Stimulated activated CD4-positive, alpha-beta T cell treated with anti-CD3 and anti-CD28 coated beads, Interleukin-1b, Interleukin-23, amount 100 ng/mL, for 4 hours (primary cell): ENCODE data around the gene VPS37D.
"Not testable (repeated sequence)": the region's sequence is repeated elsewhere in the genome, so short reads cannot be mapped to it uniquely, and the experiment has no call there.

Experiments
- DNase-seq, 2 donors: peaks; one replicate each; pipeline ENCODE4 v3.0.0-alpha.2; 2020; ENCODE audit warnings: low read depth in 2 of 2

The VPS37D gene

DNA sequence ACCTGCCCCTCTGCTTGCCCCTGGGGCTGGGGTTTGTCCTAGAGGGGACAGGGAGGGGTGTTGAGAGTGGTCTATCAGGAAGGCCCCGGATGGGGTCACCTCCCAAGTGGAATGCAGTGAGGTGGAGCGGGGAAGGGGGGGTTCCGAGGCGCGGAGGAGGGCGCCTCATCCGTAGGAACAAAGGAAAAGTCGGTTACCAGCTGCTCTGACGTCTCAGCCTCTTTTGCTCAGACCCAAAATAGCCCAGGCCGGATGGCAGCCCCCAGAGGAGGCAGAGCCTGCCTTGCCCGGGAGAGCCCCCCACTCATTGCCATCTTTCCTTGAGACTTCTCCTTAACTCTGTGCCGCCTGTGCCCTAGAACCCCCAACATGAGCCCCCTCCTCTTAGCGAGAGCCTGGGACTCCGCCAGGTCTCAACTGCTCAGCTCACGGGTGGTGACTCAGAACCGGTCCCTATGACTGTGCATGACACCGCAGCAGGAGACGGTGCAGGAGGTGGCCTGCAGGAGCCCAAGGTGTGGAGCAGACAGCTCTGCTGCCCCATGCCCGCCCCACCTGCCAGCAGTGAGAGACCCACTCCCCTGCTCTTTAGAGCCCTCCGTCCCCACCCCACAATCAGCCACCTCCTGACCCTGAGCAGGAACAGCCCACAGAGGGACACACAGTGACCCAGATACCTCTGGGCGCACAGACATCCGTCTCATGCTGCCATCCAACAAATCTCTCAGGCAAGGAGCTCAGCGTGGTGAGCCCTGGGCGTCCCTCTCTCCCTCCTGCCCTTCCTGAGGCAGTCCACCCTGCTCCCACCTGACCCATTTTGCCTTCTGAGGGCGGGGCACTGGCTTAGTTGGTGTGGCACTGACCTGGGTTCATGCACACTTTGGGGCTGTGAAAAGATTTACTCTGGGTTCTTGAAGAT lies 38.8 kb downstream of the VPS37D start:
- DNase-seq: no peak

DNA sequence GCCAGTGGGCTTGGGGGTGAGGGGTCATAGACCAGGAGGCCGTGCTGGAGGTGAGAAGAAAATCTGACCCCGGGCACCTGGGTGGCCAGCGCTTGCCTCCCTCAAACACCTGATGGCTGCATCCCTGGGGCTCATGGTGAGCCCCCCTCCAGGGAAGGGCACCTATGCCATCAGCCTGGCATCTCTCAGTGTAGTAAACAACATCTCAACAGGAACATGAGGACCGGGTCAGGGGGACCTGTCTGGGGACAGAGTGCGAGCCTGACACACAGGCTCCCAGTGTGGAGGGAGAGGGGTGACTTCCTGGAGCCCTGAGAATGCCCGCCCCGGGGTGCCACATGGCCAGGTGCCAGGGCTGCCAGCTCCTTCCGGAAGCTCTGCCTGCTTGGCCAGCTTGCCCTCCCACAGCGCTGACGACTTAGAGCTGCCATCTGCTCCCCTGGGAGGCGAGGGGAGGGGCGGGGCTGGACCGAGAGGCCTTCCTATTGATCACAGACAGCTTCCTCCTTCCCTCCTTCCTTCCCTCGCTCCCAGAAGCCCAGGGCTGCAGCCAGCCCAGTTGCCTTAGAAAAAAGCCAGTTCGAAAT lies 39.5 kb downstream of the VPS37D start:
- DNase-seq: no peak

DNA sequence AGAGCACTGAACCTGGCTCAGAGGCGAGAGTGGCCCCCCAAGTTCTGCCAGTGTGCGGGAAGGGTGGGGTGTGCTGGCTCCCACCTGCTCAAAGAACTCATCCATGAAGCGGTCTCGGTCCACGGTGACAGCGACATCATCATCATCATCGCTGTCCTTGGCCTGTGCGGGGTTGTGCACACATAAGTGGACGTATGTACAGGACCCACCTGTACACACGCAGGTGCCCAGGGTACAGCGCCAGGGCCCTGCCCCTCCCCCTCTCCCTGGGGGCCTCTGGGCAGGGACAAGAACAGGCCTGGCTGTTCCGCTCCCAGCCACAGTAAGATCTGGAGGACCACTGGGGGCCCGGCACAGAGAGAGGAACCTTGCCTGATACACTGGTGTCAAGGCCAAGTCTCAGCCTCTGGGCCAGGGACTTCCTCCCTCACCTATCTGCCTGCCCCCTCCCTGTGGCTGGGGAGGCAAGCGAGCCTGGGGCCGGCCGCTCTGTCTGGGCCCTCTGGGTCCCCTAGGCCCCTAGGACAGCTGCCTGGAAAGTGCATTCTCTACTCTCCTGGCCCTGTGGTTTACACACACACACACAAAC lies 41.4 kb downstream of the VPS37D start:
- DNase-seq: no peak

DNA sequence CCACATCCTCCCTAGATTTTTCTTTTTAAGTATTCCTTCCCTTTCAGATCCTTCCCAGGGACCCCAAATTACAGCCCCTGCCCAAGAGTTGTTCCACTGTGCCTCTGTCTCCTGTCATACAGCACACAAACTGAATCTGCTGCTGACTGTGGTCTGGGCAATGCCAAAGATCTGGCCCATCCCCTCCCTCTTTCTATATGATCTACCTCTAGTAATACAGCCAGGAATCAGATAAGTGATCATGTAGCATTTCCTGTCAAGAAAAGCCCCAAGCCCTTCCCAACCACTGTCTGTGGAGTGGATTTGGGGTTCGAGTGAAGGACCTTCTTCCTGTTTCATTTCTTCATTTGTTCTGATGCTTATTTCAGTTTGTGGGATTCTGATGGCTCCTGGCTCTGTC lies 45.1 kb downstream of the VPS37D start:
- no peak for DNase-seq

DNA sequence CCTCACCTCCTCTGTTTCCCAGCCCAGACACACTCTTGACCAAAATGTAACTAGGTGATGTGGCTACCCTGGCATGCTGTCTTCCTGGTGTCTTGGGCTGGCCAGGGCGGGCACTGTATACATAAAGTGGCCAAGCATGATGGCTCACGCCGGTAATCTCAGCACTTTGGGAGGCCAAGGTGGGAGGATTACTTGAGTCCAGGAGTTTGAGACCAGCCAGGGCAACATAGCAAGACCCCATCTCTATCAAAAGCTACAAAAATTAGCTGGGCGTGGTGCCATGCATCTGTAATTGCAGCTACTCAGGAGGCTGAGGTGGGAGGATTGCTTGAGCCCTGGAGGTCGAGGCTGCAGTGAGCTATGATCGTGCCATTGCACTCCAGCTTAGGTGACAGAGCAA lies 45.7 kb downstream of the VPS37D start:
- DNase-seq: not testable (repeated sequence)

DNA sequence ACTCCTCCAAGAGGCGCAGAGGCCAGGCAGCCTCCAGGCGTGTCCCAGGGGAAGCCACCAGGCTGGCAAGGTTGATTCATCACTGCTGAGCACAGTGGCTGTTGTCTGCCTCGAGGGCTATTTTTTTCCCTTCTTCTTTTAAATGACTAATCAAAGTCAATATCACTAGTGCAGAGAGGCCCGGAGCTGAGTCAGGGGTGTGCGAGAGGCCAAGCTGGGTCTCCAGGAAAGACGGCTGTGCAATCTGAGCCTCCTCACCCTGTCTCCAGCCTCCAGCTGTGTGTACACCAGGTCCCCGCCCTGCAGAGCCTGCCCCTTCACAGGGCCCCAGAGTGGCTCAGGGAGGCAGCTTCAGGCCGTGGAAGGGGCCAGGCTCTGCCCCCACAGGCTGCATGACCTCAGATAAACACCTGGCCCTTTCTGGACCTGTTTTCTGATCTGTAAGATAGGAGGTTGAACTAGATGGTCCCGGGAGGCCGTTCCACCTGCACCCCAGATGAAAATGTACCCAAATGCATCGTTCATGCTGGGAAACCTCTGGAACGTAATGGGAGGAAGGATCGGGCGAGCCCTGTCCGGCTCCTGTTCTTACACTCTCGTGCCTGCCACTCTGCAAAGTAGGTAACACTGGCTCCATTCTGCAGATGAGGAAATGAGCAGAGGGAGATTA lies 48.2 kb downstream of the VPS37D start:
- DNase-seq: peak in 1 of 2 donors; percentile 38

DNA sequence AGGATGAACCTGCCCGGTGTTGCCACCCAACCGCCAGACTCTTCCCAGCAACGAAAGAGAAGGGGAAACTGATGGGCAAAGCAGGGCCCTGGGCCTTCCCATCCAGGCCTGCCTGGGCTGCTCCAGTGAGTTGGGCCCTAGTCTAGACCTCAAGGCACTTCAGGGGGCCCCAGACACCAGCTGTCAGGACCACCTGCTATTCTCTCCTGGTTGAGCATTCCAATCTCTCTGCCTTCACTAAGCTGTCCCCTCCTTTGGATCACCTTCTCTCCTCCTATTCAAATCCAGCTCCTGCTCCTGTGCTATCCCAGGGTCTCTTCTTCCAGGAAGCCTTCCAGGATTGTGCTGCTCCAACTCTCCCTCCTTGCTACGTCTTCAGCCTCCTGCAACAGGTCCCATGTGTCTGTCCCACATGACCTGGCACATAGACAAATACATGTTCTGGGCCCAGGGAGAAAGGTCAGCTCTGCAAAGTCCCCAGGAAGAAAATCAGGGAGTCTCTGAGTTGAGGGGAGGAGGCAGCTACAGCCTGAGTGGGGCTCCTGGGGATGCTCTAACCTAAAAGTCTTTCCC lies 48.8 kb downstream of the VPS37D start:
- DNase-seq: no peak

DNA sequence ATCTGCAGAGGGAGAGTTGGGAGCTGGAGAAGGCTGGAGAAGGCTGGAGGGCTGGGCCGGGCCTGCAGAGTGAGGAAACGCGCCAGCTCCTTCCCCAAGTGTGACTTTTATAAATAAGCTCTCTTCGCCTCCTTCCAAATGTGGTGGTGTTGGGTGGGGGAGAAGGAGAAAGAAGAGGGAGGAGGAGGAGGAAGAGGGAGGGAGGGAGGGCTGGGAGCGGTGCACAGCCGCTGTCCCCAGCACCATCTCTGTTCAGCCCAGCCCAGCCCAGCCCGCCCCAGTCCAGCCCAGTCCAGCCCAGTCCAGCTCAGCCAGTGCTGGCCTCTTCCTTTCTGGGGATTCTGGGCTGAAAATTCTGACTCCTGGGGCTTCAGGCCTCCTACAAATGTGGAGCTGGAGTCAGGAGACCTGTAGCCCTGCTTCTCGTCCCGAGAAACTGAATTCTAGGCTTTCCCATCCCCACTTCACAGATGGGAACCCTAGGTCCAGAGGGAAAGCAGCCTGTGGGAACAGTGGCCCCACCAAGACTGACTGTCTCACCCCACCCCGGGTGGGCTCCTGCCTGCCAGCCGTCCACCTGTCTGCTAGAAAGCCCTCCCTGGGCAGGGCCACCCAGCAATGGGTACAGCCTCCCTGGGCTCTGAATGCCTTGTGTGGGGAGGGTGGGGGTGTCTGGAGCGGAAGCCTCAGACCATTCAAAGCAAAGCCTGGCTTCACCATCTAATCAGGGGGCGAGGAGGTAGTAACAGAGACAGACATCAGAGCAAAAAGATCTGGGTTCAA lies 49.6 kb downstream of the VPS37D start:
- DNase-seq: no peak

DNA sequence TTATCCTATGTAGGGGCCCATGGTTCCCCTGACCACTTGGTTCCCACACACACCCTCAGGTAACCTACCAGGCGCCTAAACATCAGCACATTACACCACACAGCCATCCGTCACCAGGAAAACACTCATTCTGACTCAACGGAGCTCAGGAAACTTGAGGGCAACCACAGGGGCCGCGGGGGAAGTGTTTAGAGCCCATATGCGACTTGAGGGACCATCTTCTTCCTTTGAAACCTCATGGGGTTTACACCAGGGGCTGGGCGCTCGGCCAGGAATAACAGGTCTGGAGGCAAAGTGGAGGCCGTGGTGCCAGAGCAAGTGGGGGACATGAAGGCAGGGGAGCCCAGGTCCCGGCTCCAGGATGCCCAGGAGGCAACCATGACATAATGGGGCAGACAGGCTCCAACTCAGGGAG lies 50.4 kb downstream of the VPS37D start:
- peak; percentile 61 to 66 for DNase-seq

DNA sequence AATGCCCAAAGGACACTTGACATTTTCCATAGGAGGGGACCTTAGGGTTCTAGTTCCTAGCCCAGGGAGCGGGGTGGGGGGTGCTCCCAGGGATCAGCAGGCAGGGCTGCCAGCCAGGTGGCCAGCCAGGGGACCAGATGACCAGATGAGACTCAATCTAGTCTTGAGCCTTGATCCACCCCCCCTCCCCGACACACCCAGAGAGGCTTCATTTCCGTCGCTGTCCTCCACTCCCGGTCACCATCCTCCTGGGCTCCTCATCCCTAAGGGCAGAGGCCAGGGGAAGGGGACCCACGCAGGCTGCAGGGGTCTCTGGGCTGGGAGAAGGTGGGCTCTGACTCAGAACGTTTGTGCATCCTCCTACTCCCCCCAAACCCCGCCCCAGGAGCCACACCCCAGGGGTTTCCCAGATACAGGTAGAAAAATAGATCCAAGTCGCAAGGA lies 50.8 kb downstream of the VPS37D start:
- no peak for DNase-seq

DNA sequence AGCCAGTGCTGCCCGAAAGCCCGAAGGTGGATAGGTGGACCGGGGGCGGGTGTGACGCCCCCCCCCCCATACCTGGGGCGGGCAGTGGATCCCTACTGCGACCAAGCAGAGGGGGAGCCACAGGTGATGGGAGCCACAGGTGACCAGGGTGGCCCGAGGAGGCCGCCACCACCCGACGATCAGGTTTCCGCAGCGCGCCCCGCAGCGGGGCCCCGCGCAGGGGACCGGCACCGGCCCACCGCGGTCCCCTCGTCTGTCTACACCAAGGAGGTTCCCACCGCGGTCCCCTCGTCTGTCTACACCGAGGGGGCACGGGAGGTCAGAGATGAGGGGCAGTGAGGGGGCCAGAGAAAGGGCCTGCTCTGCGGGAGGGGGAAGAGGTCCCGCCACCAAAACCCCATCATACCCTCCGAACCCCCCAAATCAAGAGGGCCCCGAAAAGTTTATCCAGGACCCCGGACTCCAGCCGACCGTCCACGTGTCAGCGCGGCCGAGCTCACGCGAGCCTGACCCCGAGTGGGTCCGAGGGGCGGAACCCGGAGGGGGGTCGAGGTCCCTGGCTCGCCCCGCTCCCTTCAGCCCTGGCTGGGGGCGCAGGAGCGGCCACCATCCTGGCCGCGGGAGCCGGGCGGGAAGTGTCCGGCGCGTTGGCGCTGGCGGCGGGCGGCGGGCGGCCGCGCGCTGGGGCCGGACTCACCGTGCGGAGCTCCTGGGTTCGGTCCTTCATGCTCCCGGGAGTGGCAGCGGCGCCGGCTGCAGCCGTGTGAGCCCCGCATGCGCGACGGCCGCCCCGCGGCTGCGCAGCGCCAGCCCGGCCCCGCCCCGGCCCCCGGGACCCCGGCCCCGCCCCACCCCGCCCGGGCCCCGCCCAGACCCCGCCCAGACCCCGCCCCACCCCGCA lies 51.5 kb downstream of the VPS37D start, which contains the start of gene STX1A:
Gene STX1A (minus strand): TSS at position 765 of the 901 bp plus-strand sequence. CDS start 38 bp downstream, at position 727.
- peak; percentile 60 to 65 for DNase-seq

DNA sequence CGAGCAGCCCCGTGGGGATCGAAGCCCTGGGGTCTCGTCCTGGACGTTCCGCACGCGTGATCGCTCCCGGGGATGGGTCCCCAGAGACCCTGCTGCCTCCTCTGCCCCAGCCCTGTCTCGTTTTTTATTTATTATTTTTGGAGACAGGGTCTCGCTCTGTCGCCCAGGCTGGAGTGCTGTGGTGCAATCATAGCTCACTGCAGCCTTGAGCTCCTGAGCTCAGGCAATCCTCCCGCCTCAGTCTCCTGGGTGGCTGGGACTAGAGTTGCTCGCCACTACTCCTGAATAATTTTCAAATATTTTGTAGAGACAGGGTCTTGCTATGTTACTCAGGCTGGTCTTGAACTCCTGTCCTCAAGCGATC lies 52.2 kb downstream of the VPS37D start:
- DNase-seq: no peak

DNA sequence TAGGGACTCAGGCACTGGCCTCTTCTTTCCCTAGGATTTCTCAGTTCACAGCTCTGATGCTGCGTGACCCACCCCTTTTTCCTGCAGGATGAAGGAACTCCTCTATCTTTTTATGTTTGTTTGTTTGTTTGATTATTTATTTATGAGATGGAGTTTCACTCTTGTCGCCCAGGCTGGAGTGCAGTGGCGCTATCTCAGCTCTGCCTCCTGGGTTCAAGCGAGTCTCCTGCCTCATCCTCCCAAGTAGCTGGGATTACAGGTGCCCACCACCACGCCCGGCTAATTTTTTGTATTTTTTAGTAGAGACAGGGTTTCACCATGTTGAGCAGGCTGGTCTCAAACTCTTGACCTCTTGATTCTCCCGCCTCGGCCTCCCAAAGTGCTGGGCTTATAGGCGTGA lies 52.8 kb downstream of the VPS37D start:
- DNase-seq: not testable (repeated sequence)

DNA sequence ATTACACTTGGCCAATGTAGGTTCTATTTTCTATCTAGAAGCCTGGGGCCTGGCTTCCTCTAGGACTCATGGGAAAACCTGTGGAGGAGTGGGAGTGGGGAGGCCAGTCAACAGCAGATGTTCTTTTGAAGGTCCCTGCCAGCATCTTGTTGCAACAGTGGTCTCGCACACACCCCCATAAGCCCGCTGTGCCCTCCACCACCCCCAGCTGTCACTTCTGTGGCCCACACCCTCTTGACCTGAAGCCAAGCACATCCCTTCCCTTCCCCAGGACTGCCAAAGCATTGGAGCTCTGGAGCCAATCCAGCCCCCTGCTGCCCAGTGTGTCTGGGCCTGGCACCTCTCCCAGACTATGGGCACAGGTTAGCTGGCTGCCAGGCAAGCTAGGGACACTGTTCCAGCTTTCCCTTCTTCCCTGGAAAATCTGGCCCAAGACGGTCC lies 53.8 kb downstream of the VPS37D start:
- DNase-seq: no peak
